ENCODE data around the gene BCAP29. TPM values are rescaled to one million over a fixed set of nuclear protein-coding genes. Genes with fewer than 3 reads are reported as not detected.

Gene BCAP29
- polyA plus RNA-seq, 3 donors from 2014 or later: 29.9 to 65.7 (median 46.5) TPM

- H3K36me3 Mint-ChIP-seq: peaks cover 14 to 30% (median 15%) of the 10 kb centered on the region in 3 donors
- DNase-seq: no peak
- H3K27me3 Mint-ChIP-seq (ENCODE audit: low read depth in 3 of 3): peaks cover 0 to 5% (median 3%) of the 10 kb centered on the region in 3 donors
- H3K4me3 Mint-ChIP-seq: no peak overlapping the region
- no peak overlapping the region for H3K27ac Mint-ChIP-seq
- H3K4me1 Mint-ChIP-seq: no peaks in the 10 kb centered on the region
- no peaks in the 10 kb centered on the region for H3K9me3 Mint-ChIP-seq
Measured at GRCh38 chr7:107593025-107593410, 13.0 kb downstream of the BCAP29 start.

- H3K4me3 Mint-ChIP-seq: no peak overlapping the region
- DNase-seq: no peak
- H3K4me1 Mint-ChIP-seq: no peaks in the 10 kb centered on the region
- peak overlapping the region in 1 of 6 donors; percentile 52 for H3K27ac Mint-ChIP-seq
- H3K36me3 Mint-ChIP-seq: peaks cover 11 to 27% (median 14%) of the 10 kb centered on the region in 3 donors
- H3K27me3 Mint-ChIP-seq (ENCODE audit: low read depth in 3 of 3): peaks cover 0 to 5% (median 3%) of the 10 kb centered on the region in 3 donors
- no peaks in the 10 kb centered on the region for H3K9me3 Mint-ChIP-seq
Measured at GRCh38 chr7:107594961-107595737, 15.1 kb downstream of the BCAP29 start.

- H3K27ac Mint-ChIP-seq: peak overlapping the region in 2 of 6 donors; percentile 2 to 19
- H3K36me3 Mint-ChIP-seq: peaks cover 14 to 35% (median 17%) of the 10 kb centered on the region in 3 donors
- no peaks in the 10 kb centered on the region for H3K9me3 Mint-ChIP-seq
- peaks cover 0 to 3% (median 3%) of the 10 kb centered on the region in 3 donors for H3K27me3 Mint-ChIP-seq (ENCODE audit: low read depth in 3 of 3)
- H3K4me3 Mint-ChIP-seq: no peak overlapping the region
- no peak for DNase-seq
- H3K4me1 Mint-ChIP-seq: no peaks in the 10 kb centered on the region
Measured at GRCh38 chr7:107596881-107597581, 17.0 kb downstream of the BCAP29 start.

- Mint-ChIP-seq H3K4me1 (no peaks in the 10 kb centered on the region), H3K27ac (peak overlapping the region in 1 of 6 donors; percentile 19), H3K9me3 (no peaks in the 10 kb centered on the region), H3K27me3 (ENCODE audit: low read depth in 3 of 3) (peaks cover 0 to 3% (median 3%) of the 10 kb centered on the region in 3 donors), H3K36me3 (peaks cover 14 to 37% (median 17%) of the 10 kb centered on the region in 3 donors), H3K4me3 (no peak overlapping the region)
- DNase-seq: no peak
Measured at GRCh38 chr7:107597582-107597916, 17.5 kb downstream of the BCAP29 start.

- H3K27me3 Mint-ChIP-seq (ENCODE audit: low read depth in 3 of 3): peaks cover 0 to 3% (median 3%) of the 10 kb centered on the region in 3 donors
- H3K4me1 Mint-ChIP-seq: no peaks in the 10 kb centered on the region
- H3K4me3 Mint-ChIP-seq: no peak overlapping the region
- H3K9me3 Mint-ChIP-seq: no peaks in the 10 kb centered on the region
- DNase-seq: no peak
- H3K36me3 Mint-ChIP-seq: peaks cover 14 to 38% (median 17%) of the 10 kb centered on the region in 3 donors
- H3K27ac Mint-ChIP-seq: no peak overlapping the region
Measured at GRCh38 chr7:107597953-107598352, 17.9 kb downstream of the BCAP29 start.

- Mint-ChIP-seq H3K9me3 (no peaks in the 10 kb centered on the region), H3K4me1 (no peaks in the 10 kb centered on the region), H3K36me3 (peaks cover 14 to 38% (median 23%) of the 10 kb centered on the region in 3 donors), H3K27ac (no peak overlapping the region), H3K4me3 (no peak overlapping the region), H3K27me3 (ENCODE audit: low read depth in 3 of 3) (peaks cover 0 to 3% (median 1%) of the 10 kb centered on the region in 3 donors)
- no peak for DNase-seq
Measured at GRCh38 chr7:107599262-107599661, 19.2 kb downstream of the BCAP29 start.

- Mint-ChIP-seq H3K27me3 (ENCODE audit: low read depth in 3 of 3) (peaks cover 0 to 3% (median 1%) of the 10 kb centered on the region in 3 donors), H3K4me1 (no peaks in the 10 kb centered on the region), H3K36me3 (peaks cover 4 to 26% (median 13%) of the 10 kb centered on the region in 3 donors), H3K9me3 (no peaks in the 10 kb centered on the region), H3K27ac (no peak overlapping the region), H3K4me3 (no peak overlapping the region)
- DNase-seq: no peak
Measured at GRCh38 chr7:107600816-107601215, 20.8 kb downstream of the BCAP29 start.

- H3K27me3 Mint-ChIP-seq (ENCODE audit: low read depth in 3 of 3): no peaks in the 10 kb centered on the region
- peak overlapping the region in 1 of 6 donors; percentile 4 for H3K27ac Mint-ChIP-seq
- no peaks in the 10 kb centered on the region for H3K4me1 Mint-ChIP-seq
- no peak overlapping the region for H3K4me3 Mint-ChIP-seq
- H3K9me3 Mint-ChIP-seq: no peaks in the 10 kb centered on the region
- DNase-seq: no peak
- H3K36me3 Mint-ChIP-seq: peaks cover 8 to 22% (median 21%) of the 10 kb centered on the region in 3 donors
Measured at GRCh38 chr7:107605218-107605815, 25.3 kb downstream of the BCAP29 start.

GRCh38 chr7:107606303-107606702, 26.3 kb downstream of the BCAP29 start:
- H3K27me3 Mint-ChIP-seq (ENCODE audit: low read depth in 3 of 3): no peaks in the 10 kb centered on the region
- peaks cover 8 to 17% (median 17%) of the 10 kb centered on the region in 3 donors for H3K36me3 Mint-ChIP-seq
- no peak overlapping the region for H3K4me3 Mint-ChIP-seq
- no peaks in the 10 kb centered on the region for H3K9me3 Mint-ChIP-seq
- H3K27ac Mint-ChIP-seq: no peak overlapping the region
- DNase-seq: no peak
- no peaks in the 10 kb centered on the region for H3K4me1 Mint-ChIP-seq

- H3K4me3 Mint-ChIP-seq: no peak overlapping the region
- no peaks in the 10 kb centered on the region for H3K27me3 Mint-ChIP-seq (ENCODE audit: low read depth in 3 of 3)
- no peaks in the 10 kb centered on the region for H3K4me1 Mint-ChIP-seq
- H3K36me3 Mint-ChIP-seq: peaks cover 14 to 23% (median 22%) of the 10 kb centered on the region in 3 donors
- DNase-seq: no peak
- no peak overlapping the region for H3K27ac Mint-ChIP-seq
- H3K9me3 Mint-ChIP-seq: no peaks in the 10 kb centered on the region
Measured at GRCh38 chr7:107609811-107610261, 29.8 kb downstream of the BCAP29 start.

- peaks cover 14 to 27% (median 25%) of the 10 kb centered on the region in 3 donors for H3K36me3 Mint-ChIP-seq
- no peaks in the 10 kb centered on the region for H3K9me3 Mint-ChIP-seq
- no peak overlapping the region for H3K27ac Mint-ChIP-seq
- DNase-seq: no peak
- H3K4me3 Mint-ChIP-seq: no peak overlapping the region
- no peaks in the 10 kb centered on the region for H3K27me3 Mint-ChIP-seq (ENCODE audit: low read depth in 3 of 3)
- no peaks in the 10 kb centered on the region for H3K4me1 Mint-ChIP-seq
Measured at GRCh38 chr7:107610323-107610722, 30.3 kb downstream of the BCAP29 start.

- no peak overlapping the region for H3K4me3 Mint-ChIP-seq
- H3K9me3 Mint-ChIP-seq: no peaks in the 10 kb centered on the region
- H3K27me3 Mint-ChIP-seq (ENCODE audit: low read depth in 3 of 3): no peaks in the 10 kb centered on the region
- DNase-seq: no peak
- peaks cover 20 to 34% (median 29%) of the 10 kb centered on the region in 3 donors for H3K36me3 Mint-ChIP-seq
- H3K27ac Mint-ChIP-seq: no peak overlapping the region
- H3K4me1 Mint-ChIP-seq: no peaks in the 10 kb centered on the region
Measured at GRCh38 chr7:107613439-107613838, 33.4 kb downstream of the BCAP29 start.

GRCh38 chr7:107613948-107614347, 33.9 kb downstream of the BCAP29 start:
- peaks cover 16 to 30% (median 24%) of the 10 kb centered on the region in 3 donors for H3K36me3 Mint-ChIP-seq
- H3K27ac Mint-ChIP-seq: no peak overlapping the region
- H3K9me3 Mint-ChIP-seq: no peaks in the 10 kb centered on the region
- H3K27me3 Mint-ChIP-seq (ENCODE audit: low read depth in 3 of 3): no peaks in the 10 kb centered on the region
- no peak overlapping the region for H3K4me3 Mint-ChIP-seq
- no peaks in the 10 kb centered on the region for H3K4me1 Mint-ChIP-seq
- no peak for DNase-seq

GRCh38 chr7:107614425-107614824, 34.4 kb downstream of the BCAP29 start:
- H3K36me3 Mint-ChIP-seq: peaks cover 16 to 26% (median 20%) of the 10 kb centered on the region in 3 donors
- no peak for DNase-seq
- H3K4me1 Mint-ChIP-seq: no peaks in the 10 kb centered on the region
- no peak overlapping the region for H3K27ac Mint-ChIP-seq
- no peaks in the 10 kb centered on the region for H3K9me3 Mint-ChIP-seq
- no peaks in the 10 kb centered on the region for H3K27me3 Mint-ChIP-seq (ENCODE audit: low read depth in 3 of 3)
- H3K4me3 Mint-ChIP-seq: no peak overlapping the region
